Uterus (tissue), 4 donors: ENCODE results near the gene MTHFSD. TPM values are rescaled to one million over a fixed set of nuclear protein-coding genes. Genes with fewer than 3 reads are reported as not detected.

Experiments
- DNase-seq, 2 donors: peaks; one replicate each; pipeline ENCODE4 v3.0.0-alpha.2; 2019 to 2020
- H3K27ac ChIP-seq, 2 donors: fragments of 200-600 bp; sonication (generic); 1 replicate in 1 of 2; 2 replicates in 1 of 2; pipeline ENCODE4 v1.5.1; 2016 to 2018
- H3K27me3 ChIP-seq, 2 donors: fragments of 200-600 bp; sonication (generic); one replicate each; pipeline ENCODE4 v1.5.1; 2018 to 2019; ENCODE audit warnings: control low read depth in 1 of 2
- H3K36me3 ChIP-seq, 2 donors: fragments of 200-600 bp; sonication (generic); one replicate each; pipeline ENCODE4 v1.5.1; 2019; ENCODE audit warnings: control low read depth in 1 of 2
- H3K4me1 ChIP-seq, 2 donors: fragments of 200-600 bp; sonication (generic); one replicate each; pipeline ENCODE4 v1.5.1; 2018 to 2019; ENCODE audit warnings: control low read depth in 1 of 2
- H3K4me3 ChIP-seq, 2 donors: fragments of 200-600 bp; sonication (generic); 1 replicate in 1 of 2; 2 replicates in 1 of 2; pipeline ENCODE4 v1.5.1; 2018 to 2019; ENCODE audit warnings: mild to moderate bottlenecking in 1 of 2
- H3K9me3 ChIP-seq, 2 donors: fragments of 200-600 bp; sonication (generic); one replicate each; pipeline ENCODE4 v1.5.1; 2019; ENCODE audit warnings: control low read depth in 1 of 2
- CTCF ChIP-seq, 4 experiments: fragments of 200-600 bp in 2 of 4; fragments of 450-650 bp in 2 of 4; sonication (generic) in 2 of 4; IDR thresholded peaks; one replicate each; pipeline ENCODE4 v1.5.1; 2016 to 2019; ENCODE audit warnings: antibody characterized with exemption in 4 of 4, mild to moderate bottlenecking in 2 of 4, moderate library complexity in 1 of 4
- POLR2A ChIP-seq, 2 donors: fragments of 450-650 bp; IDR thresholded peaks; one replicate each; pipeline ENCODE4 v1.6.1; 2016; ENCODE audit warnings: antibody characterized with exemption in 2 of 2, mild to moderate bottlenecking in 1 of 2, moderate library complexity in 1 of 2
- intact Hi-C: fragments of 100-400 bp; cut with DNase I; formaldehyde crosslinking; loops from one replicate; pipeline ENCODE4 v1.15.1; 2023; ENCODE audit warnings: low total_unique reads
- total RNA-seq, 4 donors: library from RNA; depleted of rRNA in 3 of 4; stranded (reverse); fragments of >200 nt in 3 of 4; gene quantifications; one replicate each; pipeline versions ENCODE4 v1.1.0 to v1.2.4, GENCODE V29; 2014 to 2023
- donor health status: DM: yes; HTN: yes; CAD: no.

Gene MTHFSD
- total RNA-seq, 4 donors from 2014 or later = 2.9 to 26.0 (median 13.1) TPM

GRCh38 chr16:86536621-86537020 is 18.4 kb downstream of the MTHFSD start:
- intact Hi-C loops = no loop called here
- Histone ChIP-seq H3K36me3 (no peaks in the 10 kb centered on the region), H3K27me3 (no peaks in the 10 kb centered on the region)

GRCh38 chr16:86534779-86535615 is 20.0 kb downstream of the MTHFSD start:
- no peak for TF ChIP-seq CTCF (IDR thresholded peaks at IDR 0.05)
- no peak for TF ChIP-seq POLR2A (IDR thresholded peaks at IDR 0.05)
- intact Hi-C loops = no loop called here
- Histone ChIP-seq H3K9me3 (no peaks in the 10 kb centered on the region), H3K4me3 (no peak overlapping the region), H3K27me3 (no peaks in the 10 kb centered on the region), H3K4me1 (no peaks in the 10 kb centered on the region), H3K36me3 (no peaks in the 10 kb centered on the region), H3K27ac (no peak overlapping the region)
- no peak for DNase-seq

More at GRCh38 chr16:86536621-86537020, 18.4 kb downstream of the MTHFSD start:
- TF ChIP-seq POLR2A (IDR thresholded peaks at IDR 0.05) = no peak
- TF ChIP-seq CTCF (IDR thresholded peaks at IDR 0.05) = no peak
- no peaks in the 10 kb centered on the region for H3K9me3 ChIP-seq
- H3K4me1 ChIP-seq = no peaks in the 10 kb centered on the region
- H3K27ac ChIP-seq = no peak overlapping the region
- no peak overlapping the region for H3K4me3 ChIP-seq
- no peak for DNase-seq

- DNase-seq = no peak
- intact Hi-C loops = no loop called here
- no peak overlapping the region for H3K4me3 ChIP-seq
- TF ChIP-seq CTCF (IDR thresholded peaks at IDR 0.05) (no peak), POLR2A (IDR thresholded peaks at IDR 0.05) (no peak)
- H3K27me3 ChIP-seq = no peaks in the 10 kb centered on the region
- H3K36me3 ChIP-seq = no peaks in the 10 kb centered on the region
- no peaks in the 10 kb centered on the region for H3K9me3 ChIP-seq
- H3K27ac ChIP-seq = no peak overlapping the region
- H3K4me1 ChIP-seq = no peaks in the 10 kb centered on the region
Observed at GRCh38 chr16:86533767-86534351, 21.2 kb downstream of the MTHFSD start.

GRCh38 chr16:86533076-86533475 is 22.0 kb downstream of the MTHFSD start:
- intact Hi-C loops = no loop called here
- H3K9me3 ChIP-seq = no peaks in the 10 kb centered on the region
- H3K4me3 ChIP-seq = no peak overlapping the region
- H3K4me1 ChIP-seq = no peaks in the 10 kb centered on the region
- H3K27me3 ChIP-seq = no peaks in the 10 kb centered on the region
- TF ChIP-seq CTCF (IDR thresholded peaks at IDR 0.05) = no peak
- TF ChIP-seq POLR2A (IDR thresholded peaks at IDR 0.05) = no peak
- DNase-seq = no peak
- no peaks in the 10 kb centered on the region for H3K36me3 ChIP-seq
- H3K27ac ChIP-seq = no peak overlapping the region

- no peaks in the 10 kb centered on the region for H3K27me3 ChIP-seq
- no peak for DNase-seq
- TF ChIP-seq CTCF (IDR thresholded peaks at IDR 0.05) = no peak
- no peak for TF ChIP-seq POLR2A (IDR thresholded peaks at IDR 0.05)
- H3K4me1 ChIP-seq = no peaks in the 10 kb centered on the region
- H3K4me3 ChIP-seq = no peak overlapping the region
- no peaks in the 10 kb centered on the region for H3K36me3 ChIP-seq
- no peak overlapping the region for H3K27ac ChIP-seq
- intact Hi-C loops = no loop called here
- no peaks in the 10 kb centered on the region for H3K9me3 ChIP-seq
Observed at GRCh38 chr16:86532526-86532815, 22.6 kb downstream of the MTHFSD start.
